ENCODE data around the gene KIF7. TPM values are rescaled to one million over a fixed set of nuclear protein-coding genes. Genes with fewer than 3 reads are reported as not detected.
"Not testable (repeated sequence)": the region's sequence is repeated elsewhere in the genome, so short reads cannot be mapped to it uniquely, and the experiment has no call there.

Gene KIF7
- total and polyA plus RNA-seq, 12 donors = 1.6 to 8.2 (median 5.3) TPM

- TF ChIP-seq POLR2A (IDR thresholded peaks at IDR 0.05) (no peak), CTCF (IDR thresholded peaks at IDR 0.05) (no peak)
- Histone ChIP-seq H3K27me3 (no peaks in the 10 kb centered on the region), H3K36me3 (replicated peaks in 1 of 2) (no peaks in the 10 kb centered on the region), H3K27ac (no peak overlapping the region), H3K4me1 (replicated peaks in 1 of 2) (peaks cover 0 to 14% of the 10 kb centered on the region in 2 donors), H3K9me3 (replicated peaks in 1 of 3) (no peaks in the 10 kb centered on the region), H3K4me3 (no peak overlapping the region)
- intact Hi-C loops (cut with DNase I) = loop anchor here in 1 of 2 donors (5.0 kb wide), 1 partner anchor 46 kb away; no protein-coding TSS in a partner anchor
- DNase-seq = no peak
- 29 to 69% (median 38%) methylated on average over 2 of the region's 2 CpGs for WGBS, 4 donors
Measured at GRCh38 chr15:89693091-89693490, 37.8 kb upstream of the KIF7 start.

- no peaks in the 10 kb centered on the region for H3K36me3 ChIP-seq (replicated peaks in 1 of 2)
- peak; percentile 75 to 89 (median 85) for DNase-seq
- H3K4me1 ChIP-seq (replicated peaks in 1 of 2) = peaks cover 0 to 14% of the 10 kb centered on the region in 2 donors
- intact Hi-C loops (cut with DNase I) = loop anchor here in 1 of 2 donors (5.0 kb wide), 1 partner anchor 43 kb away; no protein-coding TSS in a partner anchor
- H3K9me3 ChIP-seq (replicated peaks in 1 of 3) = no peaks in the 10 kb centered on the region
- WGBS, 4 donors = 2 to 5% (median 3%) methylated on average over 28 to 60 of the region's 60 CpGs
- H3K27ac ChIP-seq = peak within 1 kb of the TSS in 4 of 5 donors; percentile 2 to 73 (median 32)
- TF ChIP-seq CTCF (IDR thresholded peaks at IDR 0.05) (no peak), POLR2A (IDR thresholded peaks at IDR 0.05) (peak in 1 of 2 donors; percentile 28)
- peak within 1 kb of the TSS; percentile 17 to 82 (median 66) for H3K4me3 ChIP-seq
- no peaks in the 10 kb centered on the region for H3K27me3 ChIP-seq
Measured at GRCh38 chr15:89690276-89691218, 35.3 kb upstream of the KIF7 start, which contains the start of the genes PEX11A and WDR93. TSS of gene PEX11A (minus strand) at chr15:89690754. CDS start at chr15:89690632, 122 bp downstream. TSS of gene WDR93 (plus strand) at chr15:89690811. CDS start at chr15:89701747, 10,936 bp downstream.

GRCh38 chr15:89689930-89690275, 34.6 kb upstream of the KIF7 start:
- DNase-seq; H3K27me3 ChIP-seq; H3K9me3 ChIP-seq (replicated peaks in 1 of 3); H3K36me3 ChIP-seq (replicated peaks in 1 of 2): not testable (repeated sequence)
- Histone ChIP-seq H3K4me3 (peak overlapping the region in 3 of 4 donors; percentile 17 to 82 (median 68)), H3K4me1 (replicated peaks in 1 of 2) (peaks cover 0 to 14% of the 10 kb centered on the region in 2 donors), H3K27ac (peak overlapping the region in 4 of 5 donors; percentile 2 to 73 (median 32))
- intact Hi-C loops (cut with DNase I) = loop anchor here in 1 of 2 donors (5.0 kb wide), 1 partner anchor 43 kb away; no protein-coding TSS in a partner anchor
- WGBS, 4 donors = 42 to 68% (median 53%) methylated on average over 15 of the region's 15 CpGs

GRCh38 chr15:89686522-89686921, 31.3 kb upstream of the KIF7 start:
- no peak overlapping the region for H3K27ac ChIP-seq
- intact Hi-C loops (cut with DNase I) = no loop called here
- H3K4me1 ChIP-seq (replicated peaks in 1 of 2) = peaks cover 0 to 14% of the 10 kb centered on the region in 2 donors

More at GRCh38 chr15:89686522-89686921, 31.3 kb upstream of the KIF7 start:
- no peaks in the 10 kb centered on the region for H3K9me3 ChIP-seq (replicated peaks in 1 of 3)
- TF ChIP-seq POLR2A (IDR thresholded peaks at IDR 0.05) = no peak
- TF ChIP-seq CTCF (IDR thresholded peaks at IDR 0.05) = no peak
- peaks cover 0 to 11% of the 10 kb centered on the region in 2 donors for H3K36me3 ChIP-seq (replicated peaks in 1 of 2)
- no peaks in the 10 kb centered on the region for H3K27me3 ChIP-seq
- H3K4me3 ChIP-seq = no peak overlapping the region
- no peak for DNase-seq

Data from adrenal gland (tissue), 12 donors.